Activated naive CD4-positive, alpha-beta T cell (primary cell): ENCODE data around the gene PIK3C2G.

Source experiments
- DNase-seq, 4 experiments: peaks; one replicate each; lab custom pipeline; 2025; lab: John Stamatoyannopoulos, UW

PIK3C2G gene

GRCh38 chr12:18275981-18276380 lies 14.7 kb downstream of the PIK3C2G start:
- DNase-seq = no peak

- no peak for DNase-seq
These were observed 15.9 kb downstream of the PIK3C2G start for GRCh38 chr12:18277196-18277595.

- no peak for DNase-seq
These were observed 19.4 kb downstream of the PIK3C2G start for GRCh38 chr12:18280728-18281127.

- no peak for DNase-seq
These were observed 20.6 kb downstream of the PIK3C2G start for GRCh38 chr12:18281941-18282340.

GRCh38 chr12:18283831-18284230 lies 22.5 kb downstream of the PIK3C2G start:
- DNase-seq = no peak

GRCh38 chr12:18284386-18284785 lies 23.1 kb downstream of the PIK3C2G start:
- DNase-seq = no peak

GRCh38 chr12:18285161-18285560 lies 23.8 kb downstream of the PIK3C2G start:
- no peak for DNase-seq

GRCh38 chr12:18290386-18290785 lies 29.1 kb downstream of the PIK3C2G start:
- DNase-seq = no peak

GRCh38 chr12:18294889-18295288 lies 33.6 kb downstream of the PIK3C2G start:
- DNase-seq = no peak

GRCh38 chr12:18296201-18296908 lies 35.0 kb downstream of the PIK3C2G start:
- no peak for DNase-seq

- DNase-seq = no peak
These were observed 35.6 kb downstream of the PIK3C2G start for GRCh38 chr12:18296909-18297280.

- DNase-seq = no peak
These were observed 36.6 kb downstream of the PIK3C2G start for GRCh38 chr12:18297902-18298301.

GRCh38 chr12:18302809-18303430 lies 41.6 kb downstream of the PIK3C2G start:
- DNase-seq = no peak

GRCh38 chr12:18304609-18305008 lies 43.3 kb downstream of the PIK3C2G start:
- DNase-seq = no peak

GRCh38 chr12:18306311-18306710 lies 45.0 kb downstream of the PIK3C2G start:
- DNase-seq = no peak

GRCh38 chr12:18313306-18313705 lies 52.0 kb downstream of the PIK3C2G start:
- no peak for DNase-seq

- DNase-seq = no peak
These were observed 58.8 kb downstream of the PIK3C2G start for GRCh38 chr12:18320036-18320617.

GRCh38 chr12:18320976-18321375 lies 59.7 kb downstream of the PIK3C2G start:
- no peak for DNase-seq

GRCh38 chr12:18323159-18323558 lies 61.8 kb downstream of the PIK3C2G start:
- DNase-seq = no peak

GRCh38 chr12:18327036-18327435 lies 65.7 kb downstream of the PIK3C2G start:
- no peak for DNase-seq

GRCh38 chr12:18332173-18332572 lies 70.9 kb downstream of the PIK3C2G start:
- DNase-seq = no peak

- no peak for DNase-seq
These were observed 78.3 kb downstream of the PIK3C2G start for GRCh38 chr12:18339633-18340032.

GRCh38 chr12:18340186-18340585 lies 78.9 kb downstream of the PIK3C2G start:
- no peak for DNase-seq

- DNase-seq = no peak
These were observed 79.5 kb downstream of the PIK3C2G start for GRCh38 chr12:18340786-18341185.
